IPS-15b (cell line): ENCODE measurements around the gene CCDC188.

Source experiments
- H3K27me3 ChIP-seq: one replicate; pipeline ENCODE4 v1.6.1; 2013; ENCODE audit warnings: low read length; ENCODE audit not compliant: control insufficient read depth, insufficient read depth
- H3K36me3 ChIP-seq: one replicate; pipeline ENCODE4 v1.6.1; 2013; ENCODE audit warnings: low read length; ENCODE audit not compliant: control insufficient read depth, insufficient read depth
- H3K4me1 ChIP-seq: one replicate; pipeline ENCODE4 v1.6.1; 2013; ENCODE audit warnings: mild to moderate bottlenecking, low read length; ENCODE audit not compliant: control insufficient read depth, insufficient read depth
- H3K4me3 ChIP-seq: one replicate; pipeline ENCODE4 v1.5.1; 2013; ENCODE audit warnings: low read depth, low read length
- H3K9ac ChIP-seq: one replicate; pipeline ENCODE4 v1.6.1; 2013; ENCODE audit warnings: low read depth, mild to moderate bottlenecking, low read length
- H3K9me3 ChIP-seq: one replicate; pipeline ENCODE4 v1.6.1; 2013; ENCODE audit warnings: mild to moderate bottlenecking, low read length; ENCODE audit not compliant: control insufficient read depth, insufficient read depth

CCDC188 gene

GRCh38 chr22:20141186-20142077 lies 9.4 kb downstream of the CCDC188 start:
- Histone ChIP-seq H3K4me3 (no peak overlapping the region), H3K4me1 (no peaks in the 10 kb centered on the region), H3K36me3 (peaks cover 20% of the 10 kb centered on the region), H3K27me3 (no peaks in the 10 kb centered on the region), H3K9ac (no peak overlapping the region), H3K9me3 (no peaks in the 10 kb centered on the region)

- Histone ChIP-seq H3K36me3 (peaks cover 20% of the 10 kb centered on the region), H3K27me3 (no peaks in the 10 kb centered on the region), H3K9me3 (no peaks in the 10 kb centered on the region), H3K4me1 (no peaks in the 10 kb centered on the region), H3K9ac (no peak overlapping the region), H3K4me3 (no peak overlapping the region)
These were observed 10.3 kb downstream of the CCDC188 start for GRCh38 chr22:20140521-20140964.

DNA sequence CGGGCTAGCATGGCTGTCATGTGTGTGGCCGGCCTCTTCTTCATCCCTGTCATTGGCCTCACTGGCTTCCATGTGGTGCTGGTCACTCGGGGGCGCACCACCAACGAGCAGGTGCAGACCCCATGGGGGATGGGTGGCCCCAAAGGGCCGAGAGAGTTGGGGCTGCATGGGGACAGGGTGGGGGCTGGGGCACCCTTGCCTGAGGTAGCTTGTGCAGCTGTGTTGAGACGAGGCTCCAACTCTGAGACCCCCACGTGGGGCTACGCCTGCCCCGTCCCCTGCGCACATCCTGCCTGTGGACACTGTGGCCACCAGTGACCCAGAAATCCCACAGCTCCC lies 10.8 kb downstream of the CCDC188 start:
- Histone ChIP-seq H3K36me3 (peaks cover 20% of the 10 kb centered on the region), H3K4me3 (no peak overlapping the region), H3K27me3 (no peaks in the 10 kb centered on the region), H3K9me3 (no peaks in the 10 kb centered on the region), H3K9ac (no peak overlapping the region), H3K4me1 (no peaks in the 10 kb centered on the region)

GRCh38 chr22:20139391-20140106 lies 11.3 kb downstream of the CCDC188 start:
- no peaks in the 10 kb centered on the region for H3K9me3 ChIP-seq
- no peaks in the 10 kb centered on the region for H3K4me1 ChIP-seq
- no peak overlapping the region for H3K4me3 ChIP-seq
- H3K27me3 ChIP-seq, result no peaks in the 10 kb centered on the region
- H3K36me3 ChIP-seq, result peaks cover 20% of the 10 kb centered on the region
- no peak overlapping the region for H3K9ac ChIP-seq

- Histone ChIP-seq H3K4me1 (no peaks in the 10 kb centered on the region), H3K4me3 (no peak overlapping the region), H3K36me3 (peaks cover 20% of the 10 kb centered on the region), H3K9ac (no peak overlapping the region), H3K9me3 (no peaks in the 10 kb centered on the region), H3K27me3 (no peaks in the 10 kb centered on the region)
These were observed 12.0 kb downstream of the CCDC188 start for GRCh38 chr22:20138868-20139267.

DNA sequence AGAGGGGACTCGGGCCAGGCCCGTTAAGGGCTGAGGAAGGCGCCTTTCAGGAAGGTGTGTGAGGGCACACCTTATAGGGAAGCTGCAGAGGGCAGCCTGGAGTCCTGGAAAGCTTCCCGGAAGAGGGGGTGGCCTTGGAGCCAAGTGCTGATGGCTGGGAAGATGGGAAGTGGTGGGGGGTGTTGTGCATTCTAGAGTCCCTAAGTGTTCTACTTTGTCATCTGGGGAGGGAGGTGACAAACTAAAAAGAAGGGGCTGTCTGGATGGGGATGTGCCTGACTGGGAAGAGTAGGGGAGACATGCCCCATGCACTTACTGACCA lies 12.5 kb downstream of the CCDC188 start:
- H3K9ac ChIP-seq, result no peak overlapping the region
- H3K36me3 ChIP-seq, result peaks cover 17% of the 10 kb centered on the region
- no peak overlapping the region for H3K4me3 ChIP-seq
- H3K4me1 ChIP-seq, result no peaks in the 10 kb centered on the region
- no peaks in the 10 kb centered on the region for H3K27me3 ChIP-seq
- H3K9me3 ChIP-seq, result no peaks in the 10 kb centered on the region

DNA sequence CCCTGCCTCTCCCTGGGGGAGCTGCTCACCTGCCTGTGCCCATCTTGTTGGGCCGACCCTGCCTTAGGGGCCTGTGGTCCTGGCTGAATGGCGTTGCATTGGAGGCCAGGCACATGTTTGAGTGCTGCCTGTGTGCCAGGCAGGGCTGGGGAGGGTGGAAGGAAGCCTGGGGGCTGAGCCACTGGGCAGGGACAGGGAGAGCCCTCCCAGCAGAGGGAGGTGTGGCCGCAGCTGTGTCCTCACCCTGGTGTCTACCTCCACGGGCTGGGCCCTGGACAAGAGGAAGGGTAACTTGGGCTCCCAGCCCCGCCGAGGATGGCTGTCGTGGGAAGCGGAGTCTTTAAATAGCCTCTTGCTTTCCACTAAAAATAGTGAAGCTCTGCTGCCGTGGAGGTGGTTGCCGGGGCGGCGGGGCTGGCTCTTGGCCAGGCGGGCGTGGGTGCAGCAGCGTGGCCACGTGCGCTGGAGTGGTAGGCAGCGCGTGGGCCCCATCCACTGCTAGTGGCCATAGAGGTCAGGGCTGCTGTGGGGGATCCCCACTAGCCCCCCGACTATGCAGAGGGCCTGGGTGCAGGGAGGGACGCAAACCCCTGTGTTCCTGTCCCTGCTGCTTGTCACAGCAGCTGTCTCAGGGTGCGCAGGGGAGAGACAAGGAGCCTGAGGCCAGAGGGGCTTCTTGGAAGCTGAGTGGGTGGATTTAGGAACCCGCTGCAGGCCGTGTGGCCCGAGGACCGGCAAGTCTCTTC lies 13.0 kb downstream of the CCDC188 start:
- Histone ChIP-seq H3K9me3 (no peaks in the 10 kb centered on the region), H3K36me3 (peaks cover 14% of the 10 kb centered on the region), H3K9ac (no peak overlapping the region), H3K27me3 (no peaks in the 10 kb centered on the region), H3K4me3 (no peak overlapping the region), H3K4me1 (no peaks in the 10 kb centered on the region)

- Histone ChIP-seq H3K9ac (no peak overlapping the region), H3K27me3 (no peaks in the 10 kb centered on the region), H3K36me3 (peaks cover 9% of the 10 kb centered on the region), H3K9me3 (no peaks in the 10 kb centered on the region), H3K4me3 (no peak overlapping the region), H3K4me1 (no peaks in the 10 kb centered on the region)
These were observed 13.7 kb downstream of the CCDC188 start for GRCh38 chr22:20137113-20137512.

DNA sequence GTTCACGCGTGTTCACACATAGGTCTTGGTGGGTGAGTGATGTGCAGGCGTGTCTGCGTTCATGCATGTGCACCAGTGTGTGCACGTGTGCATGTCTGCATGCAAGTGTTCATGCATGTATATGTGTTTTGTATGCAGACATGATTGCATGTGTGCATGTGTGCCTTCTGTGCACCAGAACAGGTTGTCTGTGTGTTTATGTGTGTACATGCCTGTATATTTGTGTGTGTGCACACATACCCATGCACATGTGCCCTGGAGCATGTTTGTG lies 14.3 kb downstream of the CCDC188 start:
- Histone ChIP-seq H3K9me3 (no peaks in the 10 kb centered on the region), H3K9ac (no peak overlapping the region), H3K36me3 (peaks cover 9% of the 10 kb centered on the region), H3K27me3 (no peaks in the 10 kb centered on the region), H3K4me1 (no peaks in the 10 kb centered on the region), H3K4me3 (no peak overlapping the region)

DNA sequence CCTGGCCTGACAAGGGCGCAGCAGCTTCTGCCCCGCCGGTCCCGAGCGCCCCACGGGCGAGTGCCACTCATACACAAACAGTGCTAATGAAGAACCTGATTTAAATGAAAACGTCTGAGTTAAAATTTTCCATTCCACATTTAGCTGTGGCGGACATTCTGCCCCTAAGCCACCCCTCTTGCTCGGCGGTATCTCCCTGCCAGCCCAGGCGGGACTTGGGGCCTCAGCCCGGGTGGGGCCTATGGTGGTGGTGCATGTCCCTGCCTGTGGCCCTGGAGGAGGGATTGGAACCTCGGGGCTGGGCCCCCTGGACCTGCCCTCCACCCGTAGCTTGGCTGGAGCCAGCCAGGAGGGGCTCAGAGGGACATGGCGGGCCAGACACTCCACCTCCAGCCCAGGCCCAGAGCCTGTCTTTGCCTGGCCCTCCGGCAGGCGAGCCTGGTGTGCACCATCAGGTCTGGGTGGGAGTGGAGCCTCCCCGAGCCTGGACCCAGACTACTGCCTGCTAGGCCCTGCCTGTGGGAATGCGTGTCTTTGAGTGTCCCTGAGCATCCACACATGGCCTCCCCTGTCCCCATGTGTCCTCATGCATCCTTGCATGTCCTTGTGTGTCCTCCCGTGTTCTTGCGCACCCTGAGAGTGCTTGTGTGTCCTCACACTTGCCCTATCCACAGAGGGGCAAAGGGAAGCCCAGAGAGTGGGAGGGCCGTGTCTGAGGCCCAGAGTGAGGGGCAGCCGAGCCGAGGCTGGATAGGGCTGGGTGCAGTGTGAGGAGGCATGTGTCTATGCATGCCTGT lies 14.9 kb downstream of the CCDC188 start:
- no peak overlapping the region for H3K4me3 ChIP-seq
- no peaks in the 10 kb centered on the region for H3K27me3 ChIP-seq
- peaks cover 6% of the 10 kb centered on the region for H3K36me3 ChIP-seq
- no peak overlapping the region for H3K9ac ChIP-seq
- no peaks in the 10 kb centered on the region for H3K4me1 ChIP-seq
- H3K9me3 ChIP-seq, result no peaks in the 10 kb centered on the region

DNA sequence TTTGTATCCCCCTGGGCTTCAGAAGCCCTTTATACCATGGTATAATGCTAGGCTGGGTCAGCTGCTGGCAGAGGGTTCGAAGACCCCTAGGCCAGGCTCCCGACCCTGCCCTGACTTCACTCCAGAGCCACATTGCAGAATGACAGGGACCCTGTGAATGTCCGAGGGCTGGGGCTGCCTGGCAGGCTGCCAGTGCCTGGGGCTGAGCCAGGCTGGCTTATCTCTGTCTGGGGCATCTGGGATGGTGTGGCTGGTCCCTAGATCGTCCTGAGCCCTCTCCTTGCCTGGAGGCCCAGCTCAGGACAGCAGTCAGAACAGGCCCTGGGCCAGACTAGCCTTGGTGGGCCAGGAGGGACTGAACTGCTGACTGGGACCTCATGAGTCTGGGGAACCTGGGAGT lies 15.6 kb downstream of the CCDC188 start:
- Histone ChIP-seq H3K9me3 (no peaks in the 10 kb centered on the region), H3K36me3 (peaks cover 6% of the 10 kb centered on the region), H3K9ac (peak overlapping the region; percentile 37), H3K4me3 (no peak overlapping the region), H3K27me3 (no peaks in the 10 kb centered on the region), H3K4me1 (no peaks in the 10 kb centered on the region)
